ENCODE results near the gene DOCK1. TPM values are rescaled to one million over a fixed set of nuclear protein-coding genes. Genes with fewer than 3 reads are reported as not detected.

DOCK1 gene
- total and polyA plus RNA-seq, 2 experiments from 2014 or later, result 22.8 to 45.6 TPM

GRCh38 chr10:127242914-127243313, 337.7 kb downstream of the DOCK1 start:
- no peaks in the 10 kb centered on the region for H3K27me3 ChIP-seq (replicated peaks; ENCODE audit: insufficient read depth)
- no peaks in the 10 kb centered on the region for H3K36me3 ChIP-seq (ENCODE audit: low read depth)
- 68 to 69% methylated on average over 3 of the region's 3 CpGs for WGBS, 2 experiments (ENCODE audit: low coverage in 1 of 2, low lambda C conversion rate in 2 of 2, missing lambda C conversion rate in 2 of 2)
- no peak overlapping the region for H2AFZ ChIP-seq
- no peaks in the 10 kb centered on the region for H3K9me3 ChIP-seq (ENCODE audit: low read depth)
- H3K4me3 ChIP-seq, result no peak overlapping the region
- no peaks in the 10 kb centered on the region for H3K4me1 ChIP-seq (ENCODE audit: insufficient read depth)
- no peak overlapping the region for H3K27ac ChIP-seq
- no peaks in the 10 kb centered on the region for H3K79me2 ChIP-seq (ENCODE audit: insufficient read depth)
- H3K9me2 ChIP-seq (ENCODE audit: insufficient read depth), result no peaks in the 10 kb centered on the region
- no peak overlapping the region for H3K9ac ChIP-seq
- TF ChIP-seq EZH2 (IDR thresholded peaks at IDR 0.05; ENCODE audit: insufficient read depth, poor library complexity, severe bottlenecking), result no peak
- TF ChIP-seq EZH2phosphoT487 (IDR thresholded peaks at IDR 0.05; ENCODE audit: insufficient read depth, low read depth), result no peak
- in situ Hi-C loops (cut with MboI), result no loop called here
- no peak overlapping the region for H3K4me2 ChIP-seq (ENCODE audit: unreplicated experiment)
- H4K20me1 ChIP-seq (ENCODE audit: insufficient read depth), result no peaks in the 10 kb centered on the region; the same call in 1 of the 2 replicates
- DNase-seq, result no peak
- H3F3A ChIP-seq (ENCODE audit: insufficient read depth), result no peaks in the 10 kb centered on the region

- H3K4me1 ChIP-seq (ENCODE audit: insufficient read depth), result no peaks in the 10 kb centered on the region
- 68 to 70% methylated on average over 4 of the region's 4 CpGs for WGBS, 2 experiments (ENCODE audit: low coverage in 1 of 2, low lambda C conversion rate in 2 of 2, missing lambda C conversion rate in 2 of 2)
- H3K36me3 ChIP-seq (ENCODE audit: low read depth), result no peaks in the 10 kb centered on the region; the same call in 1 of the 2 replicates
- DNase-seq, result peak; percentile 44
- H3F3A ChIP-seq (ENCODE audit: insufficient read depth), result no peaks in the 10 kb centered on the region
- no peaks in the 10 kb centered on the region; the same call in 1 of the 2 replicates for H4K20me1 ChIP-seq (ENCODE audit: insufficient read depth)
- no peak overlapping the region for H3K4me2 ChIP-seq (ENCODE audit: unreplicated experiment)
- H3K4me3 ChIP-seq, result no peak overlapping the region
- no peaks in the 10 kb centered on the region for H3K27me3 ChIP-seq (replicated peaks; ENCODE audit: insufficient read depth)
- TF ChIP-seq EZH2 (IDR thresholded peaks at IDR 0.05; ENCODE audit: insufficient read depth, poor library complexity, severe bottlenecking), result no peak
- TF ChIP-seq EZH2phosphoT487 (IDR thresholded peaks at IDR 0.05; ENCODE audit: insufficient read depth, low read depth), result no peak
- H3K9me3 ChIP-seq (ENCODE audit: low read depth), result no peaks in the 10 kb centered on the region
- H3K79me2 ChIP-seq (ENCODE audit: insufficient read depth), result no peaks in the 10 kb centered on the region
- no peak overlapping the region for H3K27ac ChIP-seq
- no peaks in the 10 kb centered on the region for H3K9me2 ChIP-seq (ENCODE audit: insufficient read depth)
- no peak overlapping the region for H3K9ac ChIP-seq
- in situ Hi-C loops (cut with MboI), result no loop called here
- H2AFZ ChIP-seq, result no peak overlapping the region
These were observed 338.5 kb downstream of the DOCK1 start for GRCh38 chr10:127243490-127244272.

- no peak for DNase-seq
- Histone ChIP-seq H3K79me2 (ENCODE audit: insufficient read depth) (no peaks in the 10 kb centered on the region), H3F3A (ENCODE audit: insufficient read depth) (no peaks in the 10 kb centered on the region), H3K4me2 (ENCODE audit: unreplicated experiment) (no peak overlapping the region), H3K9me3 (ENCODE audit: low read depth) (no peaks in the 10 kb centered on the region), H4K20me1 (ENCODE audit: insufficient read depth) (no peaks in the 10 kb centered on the region; the same call in 1 of the 2 replicates), H3K27me3 (replicated peaks; ENCODE audit: insufficient read depth) (no peaks in the 10 kb centered on the region), H3K4me1 (ENCODE audit: insufficient read depth) (no peaks in the 10 kb centered on the region), H3K4me3 (no peak overlapping the region), H2AFZ (no peak overlapping the region), H3K9me2 (ENCODE audit: insufficient read depth) (no peaks in the 10 kb centered on the region), H3K27ac (no peak overlapping the region), H3K9ac (no peak overlapping the region), H3K36me3 (ENCODE audit: low read depth) (no peaks in the 10 kb centered on the region; the same call in 1 of the 2 replicates)
- WGBS, 2 experiments (ENCODE audit: low coverage in 1 of 2, low lambda C conversion rate in 2 of 2, missing lambda C conversion rate in 2 of 2), result 87 to 88% methylated on average over 10 of the region's 10 CpGs
- TF ChIP-seq EZH2phosphoT487 (IDR thresholded peaks at IDR 0.05; ENCODE audit: insufficient read depth, low read depth), result no peak
- TF ChIP-seq EZH2 (IDR thresholded peaks at IDR 0.05; ENCODE audit: insufficient read depth, poor library complexity, severe bottlenecking), result no peak
- in situ Hi-C loops (cut with MboI), result no loop called here
These were observed 340.2 kb downstream of the DOCK1 start for GRCh38 chr10:127245456-127245855.

GRCh38 chr10:127250031-127250430, 344.8 kb downstream of the DOCK1 start:
- Histone ChIP-seq H3F3A (ENCODE audit: insufficient read depth) (no peaks in the 10 kb centered on the region), H4K20me1 (ENCODE audit: insufficient read depth) (no peaks in the 10 kb centered on the region; the same call in 1 of the 2 replicates), H3K4me2 (ENCODE audit: unreplicated experiment) (no peak overlapping the region), H3K9me3 (ENCODE audit: low read depth) (no peaks in the 10 kb centered on the region), H3K9ac (no peak overlapping the region), H3K9me2 (ENCODE audit: insufficient read depth) (no peaks in the 10 kb centered on the region), H3K79me2 (ENCODE audit: insufficient read depth) (no peaks in the 10 kb centered on the region), H3K27me3 (replicated peaks; ENCODE audit: insufficient read depth) (no peaks in the 10 kb centered on the region), H3K27ac (no peak overlapping the region), H3K4me3 (no peak overlapping the region), H3K36me3 (ENCODE audit: low read depth) (no peaks in the 10 kb centered on the region; the same call in 1 of the 2 replicates), H2AFZ (no peak overlapping the region), H3K4me1 (ENCODE audit: insufficient read depth) (no peaks in the 10 kb centered on the region)
- 92 to 93% methylated on average over 5 of the region's 5 CpGs for WGBS, 2 experiments (ENCODE audit: low coverage in 1 of 2, low lambda C conversion rate in 2 of 2, missing lambda C conversion rate in 2 of 2)
- TF ChIP-seq EZH2 (IDR thresholded peaks at IDR 0.05; ENCODE audit: insufficient read depth, poor library complexity, severe bottlenecking), result no peak
- no peak for TF ChIP-seq EZH2phosphoT487 (IDR thresholded peaks at IDR 0.05; ENCODE audit: insufficient read depth, low read depth)
- in situ Hi-C loops (cut with MboI), result no loop called here
- DNase-seq, result no peak
